WERI-Rb-1 (cell line): Measurements from ENCODE around the gene METAP2.
"Not testable (repeated sequence)": the region's sequence is repeated elsewhere in the genome, so short reads cannot be mapped to it uniquely, and the experiment has no call there.

Experiments
- DNase-seq: peaks from one replicate; pipeline ENCODE4 v3.0.0-alpha.2; 2020
- H3K27ac ChIP-seq: fragments of 250-450 bp; sonication (Bioruptor Pico); 2 replicates; pipeline ENCODE4 v1.5.1; 2020; ENCODE audit warnings: mild to moderate bottlenecking, moderate library complexity
- H3K27me3 ChIP-seq: fragments of 250-450 bp; sonication (Bioruptor Pico); 2 replicates; pipeline ENCODE4 v1.5.1; 2021; ENCODE audit warnings: mild to moderate bottlenecking, low read depth, moderate library complexity; ENCODE audit not compliant: insufficient read depth, severe bottlenecking
- H3K36me3 ChIP-seq: fragments of 250-450 bp; sonication (Bioruptor Pico); 2 replicates; pipeline ENCODE4 v1.5.1; 2020; ENCODE audit warnings: mild to moderate bottlenecking, moderate library complexity
- H3K4me3 ChIP-seq: 2 replicates; pipeline ENCODE4 v1.5.1; 2011; ENCODE audit warnings: low read depth, mild to moderate bottlenecking, control low read depth, low read length
- H3K9me3 ChIP-seq: fragments of 250-450 bp; sonication (Bioruptor Pico); 2 replicates; pipeline ENCODE4 v1.5.1; 2021; ENCODE audit warnings: mild to moderate bottlenecking, moderate library complexity; ENCODE audit not compliant: severe bottlenecking
- TF ChIP-seq, protein P1 (sequence below): IDR thresholded peaks from 2 replicates; pipeline ENCODE4 v1.5.1; 2011; ENCODE audit warnings: low read depth, mild to moderate bottlenecking, control low read depth, inconsistent platforms, low read length

METAP2 gene

GRCh38 chr12:95481888-95482287 is 7.9 kb downstream of the METAP2 start:
- H3K9me3 ChIP-seq, result no peaks in the 10 kb centered on the region
- no peaks in the 10 kb centered on the region for H3K27me3 ChIP-seq
- DNase-seq, result no peak
- H3K27ac ChIP-seq, result no peak overlapping the region
- no peak overlapping the region for H3K4me3 ChIP-seq
- TF ChIP-seq, protein P1, sequence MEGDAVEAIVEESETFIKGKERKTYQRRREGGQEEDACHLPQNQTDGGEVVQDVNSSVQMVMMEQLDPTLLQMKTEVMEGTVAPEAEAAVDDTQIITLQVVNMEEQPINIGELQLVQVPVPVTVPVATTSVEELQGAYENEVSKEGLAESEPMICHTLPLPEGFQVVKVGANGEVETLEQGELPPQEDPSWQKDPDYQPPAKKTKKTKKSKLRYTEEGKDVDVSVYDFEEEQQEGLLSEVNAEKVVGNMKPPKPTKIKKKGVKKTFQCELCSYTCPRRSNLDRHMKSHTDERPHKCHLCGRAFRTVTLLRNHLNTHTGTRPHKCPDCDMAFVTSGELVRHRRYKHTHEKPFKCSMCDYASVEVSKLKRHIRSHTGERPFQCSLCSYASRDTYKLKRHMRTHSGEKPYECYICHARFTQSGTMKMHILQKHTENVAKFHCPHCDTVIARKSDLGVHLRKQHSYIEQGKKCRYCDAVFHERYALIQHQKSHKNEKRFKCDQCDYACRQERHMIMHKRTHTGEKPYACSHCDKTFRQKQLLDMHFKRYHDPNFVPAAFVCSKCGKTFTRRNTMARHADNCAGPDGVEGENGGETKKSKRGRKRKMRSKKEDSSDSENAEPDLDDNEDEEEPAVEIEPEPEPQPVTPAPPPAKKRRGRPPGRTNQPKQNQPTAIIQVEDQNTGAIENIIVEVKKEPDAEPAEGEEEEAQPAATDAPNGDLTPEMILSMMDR, result no peak
- peaks cover 83% of the 10 kb centered on the region for H3K36me3 ChIP-seq

GRCh38 chr12:95482564-95482963 is 8.6 kb downstream of the METAP2 start:
- not testable (repeated sequence) for DNase-seq, H3K27ac ChIP-seq, H3K27me3 ChIP-seq, H3K4me3 ChIP-seq, H3K9me3 ChIP-seq
- H3K36me3 ChIP-seq, result peaks cover 81% of the 10 kb centered on the region

DNA sequence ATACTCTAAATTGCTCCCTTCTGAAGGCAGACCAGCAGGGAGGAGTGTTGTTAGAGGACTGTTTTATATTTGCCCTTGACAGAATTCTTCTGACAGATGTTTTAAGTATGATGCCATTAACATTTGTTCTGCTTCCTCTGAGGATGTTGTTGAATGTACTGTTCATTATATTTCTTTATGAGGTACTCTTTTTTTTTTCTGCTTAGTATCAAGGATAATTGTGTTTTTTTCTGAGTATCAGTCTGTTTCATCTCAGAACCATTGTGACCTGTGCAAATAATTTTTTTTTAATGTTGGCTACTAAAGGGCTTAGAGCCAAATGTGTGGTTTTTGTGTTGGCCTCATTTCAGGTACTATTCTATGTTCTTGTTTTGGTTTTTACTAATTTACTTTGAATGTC is 10.6 kb downstream of the METAP2 start:
- DNase-seq, result no peak
- TF ChIP-seq, protein P1, result no peak
- no peaks in the 10 kb centered on the region for H3K9me3 ChIP-seq
- no peaks in the 10 kb centered on the region for H3K27me3 ChIP-seq
- H3K27ac ChIP-seq, result no peak overlapping the region
- no peak overlapping the region for H3K4me3 ChIP-seq
- peaks cover 75% of the 10 kb centered on the region for H3K36me3 ChIP-seq

GRCh38 chr12:95487024-95487423 is 13.1 kb downstream of the METAP2 start:
- Histone ChIP-seq H3K36me3 (peaks cover 70% of the 10 kb centered on the region), H3K27me3 (no peaks in the 10 kb centered on the region), H3K27ac (no peak overlapping the region), H3K4me3 (no peak overlapping the region), H3K9me3 (no peaks in the 10 kb centered on the region)
- TF ChIP-seq, protein P1, result no peak
- no peak for DNase-seq

DNA sequence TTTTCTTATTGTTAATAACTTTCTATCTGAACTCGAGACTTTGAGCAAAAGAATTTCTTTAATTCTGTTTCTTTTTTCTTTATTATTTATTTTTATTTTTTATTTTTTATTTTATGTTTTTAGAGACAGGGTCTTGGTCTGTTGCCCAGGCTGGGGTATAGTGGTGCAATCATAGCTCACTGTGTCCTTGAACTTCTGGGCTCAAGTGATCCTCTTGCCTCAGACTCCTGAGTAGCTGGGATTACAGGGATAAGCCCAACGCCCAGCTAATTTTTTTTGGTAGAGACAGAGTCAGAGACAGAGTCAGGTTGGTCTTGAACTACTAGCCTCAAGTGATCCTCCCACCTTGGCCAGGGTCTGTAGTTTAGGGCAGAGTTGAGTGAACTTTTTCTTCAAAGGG is 18.5 kb downstream of the METAP2 start:
- DNase-seq, result no peak
- no peak overlapping the region for H3K27ac ChIP-seq
- H3K9me3 ChIP-seq, result no peaks in the 10 kb centered on the region
- no peak overlapping the region for H3K4me3 ChIP-seq
- no peaks in the 10 kb centered on the region for H3K27me3 ChIP-seq
- peaks cover 83% of the 10 kb centered on the region for H3K36me3 ChIP-seq
- TF ChIP-seq, protein P1, result no peak

- Histone ChIP-seq H3K9me3 (no peaks in the 10 kb centered on the region), H3K4me3 (no peak overlapping the region), H3K27ac (no peak overlapping the region), H3K27me3 (no peaks in the 10 kb centered on the region), H3K36me3 (peaks cover 82% of the 10 kb centered on the region)
- DNase-seq, result no peak
- TF ChIP-seq, protein P1, result no peak
Observed at GRCh38 chr12:95494888-95495287, 20.9 kb downstream of the METAP2 start.
